Kidney epithelial cell (primary cell): ENCODE results near the gene RUNX2. TPM values are rescaled to one million over a fixed set of nuclear protein-coding genes. Genes with fewer than 3 reads are reported as not detected.

ENCODE experiments used
- DNase-seq: peaks from one replicate; pipeline ENCODE4 v3.0.0-alpha.2; 2010; ENCODE audit warnings: low read depth
- H3K27me3 ChIP-seq: 2 replicates; pipeline ENCODE4 v1.6.0; 2011; ENCODE audit warnings: low read length; ENCODE audit not compliant: control insufficient read depth, insufficient read depth
- H3K36me3 ChIP-seq: 2 replicates; pipeline ENCODE4 v1.5.1; 2011; ENCODE audit warnings: low read length; ENCODE audit not compliant: control insufficient read depth, insufficient read depth
- H3K4me3 ChIP-seq: 2 replicates; pipeline ENCODE4 v1.5.1; 2011; ENCODE audit warnings: low read depth, mild to moderate bottlenecking, control low read depth, low read length
- CTCF ChIP-seq: IDR thresholded peaks from 2 replicates; pipeline ENCODE4 v1.5.1; 2011; ENCODE audit warnings: mild to moderate bottlenecking, moderate library complexity, low read length, control low read depth, inconsistent platforms; ENCODE audit not compliant: insufficient read depth, poor library complexity, severe bottlenecking
- total RNA-seq: library from RNA; depleted of rRNA; stranded (reverse); fragments of >200 nt; gene quantifications from 2 replicates; pipeline ENCODE4 v1.2.3, GENCODE V29; 2015

Gene RUNX2
- total RNA-seq, 1 donor from 2014 or later = 9.2 TPM

GRCh38 chr6:45507186-45507585 lies 179.1 kb downstream of the RUNX2 start:
- no peak for DNase-seq
- Histone ChIP-seq H3K4me3 (no peak overlapping the region), H3K36me3 (no peaks in the 10 kb centered on the region), H3K27me3 (no peaks in the 10 kb centered on the region)
- no peak for TF ChIP-seq CTCF

GRCh38 chr6:45509426-45509825 lies 181.3 kb downstream of the RUNX2 start:
- TF ChIP-seq CTCF = no peak
- Histone ChIP-seq H3K36me3 (no peaks in the 10 kb centered on the region), H3K27me3 (no peaks in the 10 kb centered on the region), H3K4me3 (no peak overlapping the region)
- DNase-seq = no peak

- H3K36me3 ChIP-seq = no peaks in the 10 kb centered on the region
- no peaks in the 10 kb centered on the region for H3K27me3 ChIP-seq
- no peak for TF ChIP-seq CTCF
- H3K4me3 ChIP-seq = no peak overlapping the region
- DNase-seq = no peak
Measured at GRCh38 chr6:45512717-45513116, 184.6 kb downstream of the RUNX2 start.

GRCh38 chr6:45513213-45513618 lies 185.1 kb downstream of the RUNX2 start:
- no peak for TF ChIP-seq CTCF
- no peak for DNase-seq
- Histone ChIP-seq H3K27me3 (no peaks in the 10 kb centered on the region), H3K36me3 (no peaks in the 10 kb centered on the region), H3K4me3 (no peak overlapping the region)

- TF ChIP-seq CTCF = no peak
- DNase-seq = no peak
- H3K27me3 ChIP-seq = no peaks in the 10 kb centered on the region
- H3K4me3 ChIP-seq = no peak overlapping the region
- H3K36me3 ChIP-seq = no peaks in the 10 kb centered on the region
Measured at GRCh38 chr6:45513843-45514242, 185.7 kb downstream of the RUNX2 start.

- Histone ChIP-seq H3K36me3 (no peaks in the 10 kb centered on the region), H3K4me3 (no peak overlapping the region), H3K27me3 (no peaks in the 10 kb centered on the region)
- TF ChIP-seq CTCF = no peak
- peak; percentile 28 for DNase-seq
Measured at GRCh38 chr6:45514454-45515230, 186.5 kb downstream of the RUNX2 start.
